K562 (cell line): ENCODE results near the gene PAQR7. TPM values are rescaled to one million over a fixed set of nuclear protein-coding genes. Genes with fewer than 3 reads are reported as not detected.
A peak's percentile ranks its signal among the peaks of the same experiment; 100 is the strongest.

Experiments used
- CHD2 ChIP-seq: IDR thresholded peaks from 2 replicates; pipeline ENCODE4 v1.6.1; 2011; ENCODE audit warnings: low read depth, low read length
- DNMT1 ChIP-seq: fragments of 450-650 bp; IDR thresholded peaks from 2 replicates; pipeline ENCODE4 v1.6.1; 2016; ENCODE audit warnings: antibody characterized with exemption, mild to moderate bottlenecking
- ILF3 ChIP-seq: fragments of 450-650 bp; IDR thresholded peaks from 2 replicates; pipeline ENCODE4 v1.6.1; 2018; ENCODE audit warnings: antibody characterized with exemption, mild to moderate bottlenecking, moderate library complexity, borderline replicate concordance
- NFE2L1 ChIP-seq: fragments of 450-650 bp; IDR thresholded peaks from 2 replicates; pipeline ENCODE4 v1.6.1; 2016; ENCODE audit warnings: missing genetic modification characterization, low read depth, mild to moderate bottlenecking, missing compliant biosample characterization, moderate library complexity, borderline replicate concordance
- NFIC ChIP-seq: fragments of 450-650 bp; IDR thresholded peaks from 2 replicates; pipeline ENCODE4 v1.6.1; 2017; ENCODE audit warnings: mild to moderate bottlenecking, inconsistent platforms
- NUFIP1 ChIP-seq: fragments of 450-650 bp; IDR thresholded peaks from 2 replicates; pipeline ENCODE4 v1.6.1; 2018; ENCODE audit not compliant: partially characterized antibody
- POLR3G ChIP-seq: IDR thresholded peaks from 2 replicates; pipeline ENCODE4 v1.6.1; 2011; ENCODE audit not compliant: insufficient read length, insufficient replicate concordance; ENCODE audit errors: extremely low read depth
- SAP30 ChIP-seq: fragments of 200-600 bp; sonication (generic); IDR thresholded peaks from 2 replicates; pipeline ENCODE4 v1.6.1; 2012; ENCODE audit warnings: borderline replicate concordance, low read depth, mild to moderate bottlenecking, moderate library complexity, low read length, control low read depth, inconsistent platforms; ENCODE audit not compliant: insufficient read depth, poor library complexity, severe bottlenecking
- SLC30A9 ChIP-seq: fragments of 250-450 bp; sonication (Bioruptor Pico); IDR thresholded peaks from 2 replicates; pipeline ENCODE4 v1.8.0; 2022; ENCODE audit warnings: mild to moderate bottlenecking, moderate library complexity
- SMARCE1 ChIP-seq: fragments of 450-650 bp; IDR thresholded peaks from 2 replicates; pipeline ENCODE4 v1.7.1; 2016; ENCODE audit warnings: mild to moderate bottlenecking
- SNIP1 ChIP-seq: fragments of 450-650 bp; IDR thresholded peaks from 2 replicates; pipeline ENCODE4 v1.7.1; 2017; ENCODE audit warnings: low read depth, mild to moderate bottlenecking
- STAT5A ChIP-seq: IDR thresholded peaks from 2 replicates; pipeline ENCODE4 v1.6.1; 2012; ENCODE audit warnings: low read length, inconsistent platforms, borderline replicate concordance
- STAT5B ChIP-seq: fragments of 250-450 bp; sonication (Bioruptor Pico); IDR thresholded peaks from 2 replicates; pipeline ENCODE4 v1.8.0; 2021; ENCODE audit warnings: mild to moderate bottlenecking, inconsistent platforms
- TEAD4 ChIP-seq, 2 experiments: sonication (generic) in 1 of 2; formaldehyde crosslinking in 1 of 2; IDR thresholded peaks; 2 replicates each; pipeline versions ENCODE4 v1.6.1 to v1.8.0; 2012 to 2022; ENCODE audit warnings: borderline replicate concordance in 1 of 2, inconsistent platforms in 1 of 2, low read length in 1 of 2, mild to moderate bottlenecking in 1 of 2, missing genetic modification reagents in 1 of 2
- TRIM24 ChIP-seq, 2 experiments: fragments of 450-650 bp; IDR thresholded peaks; 2 replicates each; pipeline ENCODE4 v1.6.1; 2016
- ZBTB2 ChIP-seq: fragments of 450-650 bp; IDR thresholded peaks from 2 replicates; pipeline ENCODE4 v1.6.1; 2016; ENCODE audit warnings: antibody characterized with exemption
- ZNF3 ChIP-seq: fragments of 250-450 bp; sonication (Bioruptor Pico); IDR thresholded peaks from 2 replicates; pipeline ENCODE4 v1.5.0; 2021; ENCODE audit warnings: mild to moderate bottlenecking, moderate library complexity
- ZNF347 ChIP-seq: fragments of 450-650 bp; formaldehyde crosslinking; IDR thresholded peaks from 2 replicates; pipeline ENCODE4 v1.4.0; 2020; ENCODE audit warnings: low read depth, mild to moderate bottlenecking, moderate library complexity
- ZNF766 ChIP-seq: fragments of 200-800 bp; sonication (Bioruptor generic); conservative IDR thresholded peaks from 2 replicates; pipeline ENCODE4 v1.6.1; 2016; ENCODE audit warnings: missing genetic modification characterization, missing compliant biosample characterization
- polyA plus RNA-seq, 8 experiments: library from polyadenylated mRNA; depleted of rRNA in 4 of 8; stranded (reverse) in 5 of 8; unstranded in 3 of 8; fragments of >200 nt; fragmentation: Nextera tagmentation in 2 of 8; fragmentation: Illumina TruSeq in 1 of 8; extraction: Ambion mirVana in 2 of 8; extraction: Trizol in 1 of 8; gene quantifications; 2 replicates each; pipeline versions ENCODE4 v1.2.1 to v1.2.3, GENCODE V29; 2011 to 2014; ENCODE audit warnings: inconsistent platforms in 1 of 8, missing spikeins in 1 of 8
- total RNA-seq, 7 experiments: library from RNA; depleted of rRNA in 6 of 7; stranded (reverse); fragments of >200 nt in 6 of 7; fragmentation: Illumina TruSeq in 2 of 7; extraction: Trizol in 2 of 7; gene quantifications; 2 replicates each; pipeline versions ENCODE4 v1.2.1 to v1.2.3, GENCODE V29; 2011 to 2021; ENCODE audit warnings: low replicate concordance in 1 of 7
- TF ChIP-seq, protein P1 (sequence below): IDR thresholded peaks from 2 replicates; pipeline ENCODE4 v1.6.1; 2012; ENCODE audit warnings: low read depth, low read length, improper control_type of control experiment, borderline replicate concordance
- TF ChIP-seq, protein P2 (sequence below): fragments of 250-450 bp; sonication (Bioruptor Pico); IDR thresholded peaks from 2 replicates; pipeline ENCODE4 v1.5.0; 2021
- TF ChIP-seq, protein P3 (sequence below): fragments of 250-450 bp; sonication (Bioruptor Pico); IDR thresholded peaks from 2 replicates; pipeline ENCODE4 v1.5.0; 2021

Gene PAQR7
- total and polyA plus RNA-seq, 9 of the 15 experiments (the other 6 are each of a cell fraction or from before 2014, with no cell fraction given): 1.1 to 5.2 (median 2.6) TPM

- TF ChIP-seq, protein P1, sequence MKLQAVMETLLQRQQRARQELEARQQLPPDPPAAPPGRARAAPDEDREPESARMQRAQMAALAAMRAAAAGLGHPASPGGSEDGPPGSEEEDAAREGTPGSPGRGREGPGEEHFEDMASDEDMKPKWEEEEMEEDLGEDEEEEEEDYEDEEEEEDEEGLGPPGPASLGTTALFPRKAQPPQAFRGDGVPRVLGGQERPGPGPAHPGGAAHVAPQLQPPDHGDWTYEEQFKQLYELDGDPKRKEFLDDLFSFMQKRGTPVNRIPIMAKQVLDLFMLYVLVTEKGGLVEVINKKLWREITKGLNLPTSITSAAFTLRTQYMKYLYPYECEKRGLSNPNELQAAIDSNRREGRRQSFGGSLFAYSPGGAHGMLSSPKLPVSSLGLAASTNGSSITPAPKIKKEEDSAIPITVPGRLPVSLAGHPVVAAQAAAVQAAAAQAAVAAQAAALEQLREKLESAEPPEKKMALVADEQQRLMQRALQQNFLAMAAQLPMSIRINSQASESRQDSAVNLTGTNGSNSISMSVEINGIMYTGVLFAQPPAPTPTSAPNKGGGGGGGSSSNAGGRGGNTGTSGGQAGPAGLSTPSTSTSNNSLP: no peak
- TF ChIP-seq ILF3: no peak
- no peak for TF ChIP-seq TEAD4 (IDR thresholded peaks at IDR 0.05; ENCODE audit: low read length)
- TF ChIP-seq TEAD4 (CRISPR knock-in tag; IDR thresholded peaks at IDR 0.05; ENCODE audit: borderline replicate concordance): no peak
- TF ChIP-seq, protein P2, sequence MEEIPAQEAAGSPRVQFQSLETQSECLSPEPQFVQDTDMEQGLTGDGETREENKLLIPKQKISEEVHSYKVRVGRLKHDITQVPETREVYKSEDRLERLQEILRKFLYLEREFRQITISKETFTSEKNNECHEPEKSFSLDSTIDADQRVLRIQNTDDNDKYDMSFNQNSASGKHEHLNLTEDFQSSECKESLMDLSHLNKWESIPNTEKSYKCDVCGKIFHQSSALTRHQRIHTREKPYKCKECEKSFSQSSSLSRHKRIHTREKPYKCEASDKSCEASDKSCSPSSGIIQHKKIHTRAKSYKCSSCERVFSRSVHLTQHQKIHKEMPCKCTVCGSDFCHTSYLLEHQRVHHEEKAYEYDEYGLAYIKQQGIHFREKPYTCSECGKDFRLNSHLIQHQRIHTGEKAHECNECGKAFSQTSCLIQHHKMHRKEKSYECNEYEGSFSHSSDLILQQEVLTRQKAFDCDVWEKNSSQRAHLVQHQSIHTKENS (CRISPR knock-in tag): no peak
- no peak for TF ChIP-seq SMARCE1
- TF ChIP-seq STAT5A: no peak
- peak; percentile 25 to 29 for TF ChIP-seq TRIM24 (IDR thresholded peaks at IDR 0.05)
- no peak for TF ChIP-seq STAT5B (CRISPR knock-in tag)
- no peak for TF ChIP-seq NUFIP1
- 0 out of 2 replicates have a peak, but pooled peaks have one; percentile 12 for TF ChIP-seq ZNF766 (CRISPR knock-in tag)
- TF ChIP-seq SNIP1: no peak
- TF ChIP-seq CHD2: peak; percentile 50; the same call in 1 of the 2 replicates
- no peak for TF ChIP-seq DNMT1
- no peak for TF ChIP-seq ZNF3 (CRISPR knock-in tag)
- TF ChIP-seq SAP30: peak; percentile 86
- peak; percentile 51 for TF ChIP-seq NFIC
- no peak for TF ChIP-seq SLC30A9 (CRISPR knock-in tag)
- TF ChIP-seq NFE2L1 (tag): no peak
- no peak for TF ChIP-seq ZNF347 (CRISPR knock-in tag)
- no peak for TF ChIP-seq POLR3G
- TF ChIP-seq, protein P3, sequence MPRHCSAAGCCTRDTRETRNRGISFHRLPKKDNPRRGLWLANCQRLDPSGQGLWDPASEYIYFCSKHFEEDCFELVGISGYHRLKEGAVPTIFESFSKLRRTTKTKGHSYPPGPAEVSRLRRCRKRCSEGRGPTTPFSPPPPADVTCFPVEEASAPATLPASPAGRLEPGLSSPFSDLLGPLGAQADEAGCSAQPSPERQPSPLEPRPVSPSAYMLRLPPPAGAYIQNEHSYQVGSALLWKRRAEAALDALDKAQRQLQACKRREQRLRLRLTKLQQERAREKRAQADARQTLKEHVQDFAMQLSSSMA: no peak
- TF ChIP-seq ZBTB2: no peak
These were observed 30.5 kb upstream of the PAQR7 start, which contains the start of gene STMN1 (continued) for GRCh38 chr1:25905680-25906643.
